Right ventricle myocardium superior (tissue), 1 donor: ENCODE data around the gene BTG2. TPM values are rescaled to one million over a fixed set of nuclear protein-coding genes. Genes with fewer than 3 reads are reported as not detected.
"Not testable (repeated sequence)": the region's sequence is repeated elsewhere in the genome, so short reads cannot be mapped to it uniquely, and the experiment has no call there.

Experiments used
- ATAC-seq: fragments of 200-7000 bp; cut with Tn5 transposase; one replicate; pipeline ENCODE4 v1.9.1; 2020; ENCODE audit warnings: mild to moderate bottlenecking; ENCODE audit not compliant: poor library complexity
- DNase-seq: peaks from one replicate; pipeline ENCODE4 v3.0.0-alpha.2; 2020
- intact Hi-C: fragments of 100-400 bp; cut with DNase I; formaldehyde crosslinking; loops from one replicate; pipeline ENCODE4 v1.11.2; 2022
- long read RNA-seq: library from polyadenylated mRNA; unstranded; transcript quantifications from one replicate; pipeline ENCODE4 v2.0.0, GENCODE V29; 2021
- total RNA-seq: library from RNA; stranded (reverse); fragmentation: NEBNext Ultra II Directional; extraction: Animal tissue kit (Norgen Biotek cat#: 25700); gene quantifications from one replicate; pipeline ENCODE4 v1.2.1, GENCODE V29; 2021
- donor health status: DM: no; HTN: yes; CAD: no; lungs with severe emphysema.

The BTG2 gene, protein sequence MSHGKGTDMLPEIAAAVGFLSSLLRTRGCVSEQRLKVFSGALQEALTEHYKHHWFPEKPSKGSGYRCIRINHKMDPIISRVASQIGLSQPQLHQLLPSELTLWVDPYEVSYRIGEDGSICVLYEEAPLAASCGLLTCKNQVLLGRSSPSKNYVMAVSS
- total RNA-seq = 40.5 TPM
- long read RNA-seq, transcript BTG2-201 (2 exons, 2,712 nt) = major isoform, 42 of 48 reads
- long read RNA-seq, partial matches to known transcripts = 6 of 48 reads
- long read RNA-seq, other reads (novel, unspliced or antisense) = 0 of 48 reads

- peak; percentile 94 for ATAC-seq
- intact Hi-C loops = loop anchor here (1.0 kb wide), 1 partner anchor 27 kb away; no protein-coding TSS in a partner anchor
- peak; percentile 96 for DNase-seq
Observed at GRCh38 chr1:203304919-203305808, at the start of gene BTG2. BTG2 (plus strand) TSS chr1:203305519; CDS start chr1:203305607, 88 bp downstream.

GRCh38 chr1:203256636-203257035 lies 48.7 kb upstream of the BTG2 start:
- ATAC-seq, DNase-seq, intact Hi-C loops: not testable (repeated sequence)

DNA sequence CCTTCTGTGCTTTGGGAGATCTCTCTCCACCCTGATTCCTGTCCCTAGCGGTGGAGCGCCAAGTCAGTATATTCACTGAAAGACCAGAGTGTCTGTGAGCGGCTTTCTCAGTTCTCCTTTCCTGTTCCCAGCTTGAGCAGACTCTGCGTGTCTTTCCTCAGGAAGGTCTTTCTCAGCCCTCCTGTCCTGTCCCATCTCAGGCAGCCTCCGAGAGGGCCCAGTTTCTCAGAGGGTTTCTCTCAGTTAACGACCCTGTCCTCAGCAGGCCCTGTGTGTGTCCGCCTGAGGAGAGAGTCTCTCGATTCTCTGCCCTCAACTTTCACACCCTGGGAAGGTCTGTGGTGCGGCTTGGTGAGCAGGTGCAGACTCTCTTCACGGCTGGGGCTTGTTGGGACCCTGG lies 41.8 kb upstream of the BTG2 start:
- no peak for DNase-seq
- intact Hi-C loops = no loop called here
- ATAC-seq = no peak

DNA sequence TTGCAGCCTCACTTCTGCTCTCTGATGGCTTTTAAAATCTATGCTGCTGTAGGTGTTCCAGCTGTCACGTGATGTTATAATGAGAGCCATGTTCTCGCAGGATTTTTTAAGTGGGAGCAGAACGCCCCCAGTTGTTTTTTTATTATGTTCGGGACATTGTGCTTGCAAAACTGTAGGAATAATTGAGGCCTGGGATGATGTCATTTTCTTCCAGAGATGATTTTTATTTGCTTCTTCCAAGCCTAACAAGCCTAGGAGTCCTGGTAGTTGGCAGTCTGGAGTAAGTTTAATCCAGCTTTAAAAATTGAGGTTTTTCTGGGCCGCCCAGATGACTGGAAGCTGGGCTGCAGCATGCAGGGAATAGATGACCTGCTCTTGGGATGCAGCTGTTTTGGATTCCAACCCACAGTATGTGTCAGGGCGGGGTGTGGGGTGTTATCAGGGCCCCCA lies 41.2 kb upstream of the BTG2 start:
- ATAC-seq = no peak
- DNase-seq = no peak
- intact Hi-C loops = no loop called here

DNA sequence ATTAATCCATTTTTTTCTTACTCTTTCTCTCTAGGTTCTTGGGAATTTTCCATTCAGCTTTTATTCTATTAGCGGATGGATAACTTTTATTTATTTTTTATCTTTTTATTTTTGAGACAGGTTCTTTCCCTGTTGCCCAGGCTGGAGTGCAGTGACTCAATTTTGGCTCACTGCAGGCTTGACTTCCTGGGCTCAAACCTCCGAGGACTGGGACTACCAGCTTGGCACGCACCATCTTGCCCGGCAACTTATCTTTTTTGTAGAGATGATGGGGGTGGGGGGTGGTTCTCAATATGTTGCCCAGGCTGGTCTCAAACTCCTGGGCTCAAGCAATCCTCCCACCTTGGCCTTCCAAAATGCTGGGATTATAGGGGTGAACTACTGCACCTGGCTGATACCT lies 39.8 kb upstream of the BTG2 start:
- intact Hi-C loops = loop anchor here (5.0 kb wide), 2 partner anchors 222 to 228 kb away; no protein-coding TSS in a partner anchor
- no peak for ATAC-seq

GRCh38 chr1:203266140-203266539 lies 39.2 kb upstream of the BTG2 start:
- ATAC-seq, DNase-seq: not testable (repeated sequence)
- intact Hi-C loops = loop anchor here (5.0 kb wide), 2 partner anchors 221 to 229 kb away; no protein-coding TSS in a partner anchor

More for the DNA sequence above, 39.8 kb upstream of the BTG2 start:
- no peak for DNase-seq

- peak; percentile 89 for ATAC-seq
- intact Hi-C loops = loop anchor here (5.0 kb wide), 2 partner anchors 220 to 230 kb away; no protein-coding TSS in a partner anchor
- peak; percentile 89 for DNase-seq
Observed at GRCh38 chr1:203267347-203267846, 37.9 kb upstream of the BTG2 start.

- intact Hi-C loops = loop anchor here (5.0 kb wide), 2 partner anchors 219 to 231 kb away; no protein-coding TSS in a partner anchor
- ATAC-seq (no peak), DNase-seq (no peak)
Observed at GRCh38 chr1:203267912-203268311, 37.4 kb upstream of the BTG2 start.

GRCh38 chr1:203268901-203269653 lies 36.2 kb upstream of the BTG2 start:
- intact Hi-C loops = loop anchor here (5.0 kb wide), 2 partner anchors 218 to 232 kb away; no protein-coding TSS in a partner anchor
- no peak for ATAC-seq

GRCh38 chr1:203269654-203270020 lies 35.7 kb upstream of the BTG2 start:
- intact Hi-C loops = loop anchor here (5.0 kb wide), 2 partner anchors 218 to 232 kb away; no protein-coding TSS in a partner anchor
- ATAC-seq = no peak

More at GRCh38 chr1:203268901-203269653, 36.2 kb upstream of the BTG2 start:
- DNase-seq = no peak

GRCh38 chr1:203270448-203270847 lies 34.9 kb upstream of the BTG2 start:
- intact Hi-C loops = no loop called here
- ATAC-seq (no peak), DNase-seq (no peak)

More at GRCh38 chr1:203269654-203270020, 35.7 kb upstream of the BTG2 start:
- DNase-seq = no peak

DNA sequence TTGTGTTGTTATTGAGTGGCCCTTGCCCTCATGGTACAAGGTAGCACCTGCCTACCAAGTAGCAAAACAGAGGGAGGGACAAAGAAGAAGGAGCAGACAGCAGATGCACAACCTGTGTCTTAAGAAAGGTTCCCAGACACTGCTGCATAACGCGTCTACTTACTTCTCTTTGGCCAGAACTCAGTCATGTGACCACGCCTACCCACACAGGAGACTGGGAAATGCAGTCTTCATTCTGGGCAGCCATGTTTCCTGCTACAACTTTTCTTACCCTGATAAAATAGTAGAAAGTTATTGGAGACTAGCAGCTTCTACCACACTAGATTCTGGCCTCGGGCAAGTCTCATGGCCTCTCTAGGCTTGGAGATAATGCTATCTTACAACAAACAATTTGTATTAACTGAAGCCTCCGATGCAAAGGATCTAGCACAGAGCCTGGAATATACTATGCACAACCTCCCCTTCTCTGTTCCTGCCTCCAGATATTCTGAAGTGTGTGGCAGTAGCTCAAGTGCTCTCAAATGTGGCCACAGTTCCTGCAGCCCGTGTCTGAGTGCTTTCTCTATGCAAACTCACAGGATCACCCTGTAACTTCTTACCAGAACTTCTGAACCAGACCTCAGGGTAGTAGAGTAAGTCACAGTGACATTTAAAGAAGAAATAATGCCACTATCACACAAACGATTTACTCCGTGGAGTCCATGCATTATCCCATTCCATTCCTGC lies 34.1 kb upstream of the BTG2 start:
- peak; percentile 18 for ATAC-seq
- intact Hi-C loops = no loop called here

DNA sequence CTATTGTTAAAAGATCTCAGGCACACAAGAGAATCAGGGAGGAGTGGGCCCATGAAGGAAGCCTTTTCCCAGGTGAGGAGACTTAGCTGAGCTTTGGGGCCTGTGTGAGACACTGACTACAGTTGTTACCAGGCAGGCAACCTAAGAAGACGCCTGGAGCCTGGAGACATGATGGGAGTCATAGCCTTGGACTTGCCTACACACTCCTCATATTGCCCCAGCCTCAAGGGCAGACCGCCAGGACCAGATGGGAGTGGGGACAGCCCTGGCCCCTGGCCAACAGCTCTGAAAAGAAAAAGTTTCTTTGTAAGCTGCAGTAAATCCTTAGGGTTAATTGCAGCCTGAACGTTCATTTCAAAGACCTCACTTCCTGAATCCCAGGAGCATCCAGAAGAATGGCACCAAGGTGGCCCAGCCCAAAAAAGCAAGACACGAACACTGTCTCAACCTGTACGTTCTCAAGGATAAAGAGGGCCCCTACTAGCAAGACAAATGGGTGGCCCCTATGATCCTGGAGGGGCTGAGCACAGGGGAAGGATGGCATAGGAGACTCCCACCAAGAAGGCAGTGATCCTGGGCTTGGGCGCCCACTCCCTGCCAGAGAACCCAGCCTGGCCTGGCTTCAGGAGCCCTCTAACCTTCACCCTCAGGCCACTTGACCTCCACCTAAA lies 33.2 kb upstream of the BTG2 start:
- no peak for ATAC-seq
- intact Hi-C loops = loop anchor here (2.0 kb wide), 1 partner anchor 67 kb away; no protein-coding TSS in a partner anchor
- peak; percentile 48 for DNase-seq

More for the DNA sequence above, 34.1 kb upstream of the BTG2 start:
- DNase-seq = peak; percentile 67

DNA sequence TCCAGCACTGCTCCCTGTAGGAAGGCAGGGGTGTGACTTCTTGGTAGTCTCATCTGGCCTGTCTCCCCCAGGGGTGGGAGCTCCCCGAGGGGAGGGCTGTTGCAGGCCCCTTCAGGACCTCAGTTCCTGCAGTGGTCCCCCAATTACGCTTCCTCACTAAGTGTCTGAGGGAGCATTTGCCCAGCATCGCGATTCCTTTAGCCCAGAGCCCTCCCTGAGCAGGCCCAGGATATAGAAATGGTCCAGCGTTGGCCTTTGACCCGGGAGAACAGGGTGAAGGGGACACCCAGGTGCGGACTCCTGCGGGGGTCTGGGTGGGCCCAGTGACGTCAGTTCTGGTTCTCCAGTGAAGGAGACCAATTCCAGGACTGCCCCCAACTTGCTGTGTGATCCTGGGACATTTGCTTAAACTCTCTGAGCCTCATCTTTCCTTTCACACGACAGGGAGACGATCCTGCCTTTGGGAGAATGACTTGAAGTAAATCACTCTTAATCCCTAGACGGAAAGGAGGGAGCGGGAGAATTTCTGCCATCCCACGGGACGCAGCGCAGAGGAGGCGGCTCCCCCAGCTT lies 32.6 kb upstream of the BTG2 start:
- intact Hi-C loops = loop anchor here (2.0 kb wide), 1 partner anchor 66 kb away; no protein-coding TSS in a partner anchor
- no peak for DNase-seq
- ATAC-seq = no peak

DNA sequence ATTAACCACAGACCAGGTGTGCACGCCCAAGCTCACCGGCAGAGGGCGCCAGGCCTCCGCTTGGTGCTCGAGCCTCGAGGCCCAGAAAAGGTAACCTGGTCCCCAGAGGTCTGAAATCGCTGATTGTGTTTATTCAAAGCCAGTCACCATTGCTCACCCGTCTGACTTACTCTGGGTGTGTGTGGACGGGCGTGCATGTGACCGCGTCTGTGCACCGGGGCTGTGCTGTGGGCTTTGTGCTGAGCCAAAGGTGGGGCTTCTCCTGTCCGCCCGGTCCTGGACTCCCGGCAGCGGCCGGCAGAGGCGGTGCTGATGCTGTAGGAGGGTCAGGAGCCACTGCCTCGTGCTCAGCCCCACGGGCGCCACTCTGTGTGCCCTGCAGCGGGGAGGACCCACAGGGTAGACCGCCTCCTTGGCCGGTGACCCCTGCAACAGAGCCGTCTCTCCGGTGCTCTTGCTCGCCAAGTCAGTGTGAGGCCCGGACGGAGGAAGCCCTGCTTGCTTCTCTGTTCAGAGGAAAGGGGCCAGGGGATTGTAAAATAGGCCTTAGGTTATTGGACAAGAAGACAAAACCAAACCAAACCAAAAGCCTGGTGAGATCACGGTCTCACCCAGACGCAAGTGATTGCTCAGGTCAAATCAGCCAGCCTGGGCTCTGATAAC lies 32.0 kb upstream of the BTG2 start:
- peak; percentile 76 for ATAC-seq

More for the DNA sequence above, 32.0 kb upstream of the BTG2 start:
- intact Hi-C loops = loop anchor here (2.0 kb wide), 1 partner anchor 65 kb away; no protein-coding TSS in a partner anchor
- peak; percentile 93 for DNase-seq
